Bronchial epithelial cell (primary cell): ENCODE measurements around the gene TAF12. TPM values are rescaled to one million over a fixed set of nuclear protein-coding genes. Genes with fewer than 3 reads are reported as not detected.
"Not testable (repeated sequence)": the region's sequence is repeated elsewhere in the genome, so short reads cannot be mapped to it uniquely, and the experiment has no call there.

Source experiments
- DNase-seq: peaks from one replicate; pipeline ENCODE4 v3.0.0-alpha.2; 2010; ENCODE audit warnings: low read depth
- FAIRE-seq: peaks from 2 replicates; lab custom pipeline; 2011; peaks lifted over from hg19 to GRCh38; lab: Jason Lieb, UNC
- H3K27me3 ChIP-seq: 2 replicates; pipeline ENCODE4 v1.5.1; 2011; ENCODE audit warnings: low read length; ENCODE audit not compliant: control insufficient read depth, insufficient read depth
- H3K36me3 ChIP-seq: 2 replicates; pipeline ENCODE4 v1.5.1; 2011; ENCODE audit warnings: low read length; ENCODE audit not compliant: control insufficient read depth, insufficient read depth
- H3K4me3 ChIP-seq: 2 replicates; pipeline ENCODE4 v1.5.1; 2011; ENCODE audit warnings: mild to moderate bottlenecking, low read depth, low read length, control low read depth
- total RNA-seq: library from RNA; depleted of rRNA; stranded (reverse); fragments of >200 nt; gene quantifications from 2 replicates; pipeline ENCODE4 v1.2.1, GENCODE V29; 2014
- TF ChIP-seq, protein P1 (sequence below): IDR thresholded peaks from 2 replicates; pipeline ENCODE4 v1.5.1; 2011; ENCODE audit warnings: mild to moderate bottlenecking, moderate library complexity, low read length, control low read depth, inconsistent platforms; ENCODE audit not compliant: insufficient read depth, severe bottlenecking

TAF12 gene
- total RNA-seq, 1 donor from 2014 or later: 55.8 TPM

DNA sequence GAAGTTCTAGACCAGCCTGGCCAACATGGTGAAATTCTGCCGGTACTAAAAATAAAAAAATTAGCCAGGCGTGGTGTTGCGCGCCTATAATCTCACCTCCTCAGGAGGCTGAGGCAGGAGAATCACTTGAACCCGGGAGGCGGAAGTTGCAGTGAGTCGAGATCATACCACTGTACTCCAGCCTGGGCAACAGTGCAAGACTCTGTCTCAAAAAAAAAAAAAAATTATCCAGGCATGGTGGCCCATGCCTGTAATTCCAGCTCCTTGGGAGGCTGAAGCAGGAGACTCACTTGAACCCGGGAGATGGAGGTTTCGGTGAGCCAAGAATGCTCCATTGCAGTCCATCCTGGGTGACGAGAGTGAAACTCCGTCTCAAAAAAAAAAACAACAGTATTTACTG, 69.3 kb downstream of the TAF12 start:
- FAIRE-seq: no peak
- no peak for DNase-seq
- H3K36me3 ChIP-seq: peaks cover 13% of the 10 kb centered on the region
- TF ChIP-seq, protein P1, sequence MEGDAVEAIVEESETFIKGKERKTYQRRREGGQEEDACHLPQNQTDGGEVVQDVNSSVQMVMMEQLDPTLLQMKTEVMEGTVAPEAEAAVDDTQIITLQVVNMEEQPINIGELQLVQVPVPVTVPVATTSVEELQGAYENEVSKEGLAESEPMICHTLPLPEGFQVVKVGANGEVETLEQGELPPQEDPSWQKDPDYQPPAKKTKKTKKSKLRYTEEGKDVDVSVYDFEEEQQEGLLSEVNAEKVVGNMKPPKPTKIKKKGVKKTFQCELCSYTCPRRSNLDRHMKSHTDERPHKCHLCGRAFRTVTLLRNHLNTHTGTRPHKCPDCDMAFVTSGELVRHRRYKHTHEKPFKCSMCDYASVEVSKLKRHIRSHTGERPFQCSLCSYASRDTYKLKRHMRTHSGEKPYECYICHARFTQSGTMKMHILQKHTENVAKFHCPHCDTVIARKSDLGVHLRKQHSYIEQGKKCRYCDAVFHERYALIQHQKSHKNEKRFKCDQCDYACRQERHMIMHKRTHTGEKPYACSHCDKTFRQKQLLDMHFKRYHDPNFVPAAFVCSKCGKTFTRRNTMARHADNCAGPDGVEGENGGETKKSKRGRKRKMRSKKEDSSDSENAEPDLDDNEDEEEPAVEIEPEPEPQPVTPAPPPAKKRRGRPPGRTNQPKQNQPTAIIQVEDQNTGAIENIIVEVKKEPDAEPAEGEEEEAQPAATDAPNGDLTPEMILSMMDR: no peak
- H3K27me3 ChIP-seq: no peaks in the 10 kb centered on the region
- H3K4me3 ChIP-seq: no peak overlapping the region

DNA sequence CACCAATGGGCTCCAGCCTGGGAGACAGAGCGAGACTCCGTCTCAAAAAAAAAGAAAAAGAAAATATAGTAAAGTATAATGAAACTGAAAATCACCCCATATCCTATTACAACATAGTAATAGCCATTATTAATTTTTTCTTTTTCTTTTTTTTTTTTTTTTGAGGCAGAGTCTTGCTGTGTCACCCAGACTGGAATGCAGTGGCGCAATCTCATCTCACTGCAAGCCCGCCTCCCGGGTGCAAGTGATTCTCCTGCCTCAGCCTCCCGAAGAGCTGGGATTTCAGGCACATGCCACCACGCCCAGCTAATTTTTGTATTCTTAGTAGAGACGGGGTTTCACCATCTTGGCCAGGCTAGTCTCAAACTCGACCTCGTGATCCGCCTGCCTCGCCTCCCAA, 70.0 kb downstream of the TAF12 start:
- peaks cover 12% of the 10 kb centered on the region for H3K36me3 ChIP-seq
- not testable (repeated sequence) for H3K4me3 ChIP-seq, H3K27me3 ChIP-seq, FAIRE-seq
- DNase-seq: peak; percentile 62

DNA sequence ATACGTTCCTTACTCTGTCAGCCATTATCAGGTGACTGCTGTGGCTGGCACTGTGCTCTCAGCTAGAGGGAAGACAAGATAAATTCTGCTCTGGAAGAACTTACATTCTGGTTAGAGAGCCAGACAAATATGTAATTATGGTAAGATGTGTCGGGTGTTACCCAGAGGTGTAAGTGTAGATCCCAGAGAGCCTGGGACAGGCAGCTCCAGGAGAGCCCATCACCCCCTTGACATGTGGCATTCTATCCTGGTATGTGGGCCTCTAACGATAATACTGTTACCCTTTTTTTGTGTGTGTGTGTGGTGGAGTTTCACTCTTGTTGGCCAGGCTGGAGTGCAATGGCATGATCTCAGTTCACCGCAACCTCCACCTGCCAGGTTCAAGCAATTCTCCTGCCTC, 71.0 kb downstream of the TAF12 start:
- TF ChIP-seq, protein P1: no peak
- no peak for FAIRE-seq

DNA sequence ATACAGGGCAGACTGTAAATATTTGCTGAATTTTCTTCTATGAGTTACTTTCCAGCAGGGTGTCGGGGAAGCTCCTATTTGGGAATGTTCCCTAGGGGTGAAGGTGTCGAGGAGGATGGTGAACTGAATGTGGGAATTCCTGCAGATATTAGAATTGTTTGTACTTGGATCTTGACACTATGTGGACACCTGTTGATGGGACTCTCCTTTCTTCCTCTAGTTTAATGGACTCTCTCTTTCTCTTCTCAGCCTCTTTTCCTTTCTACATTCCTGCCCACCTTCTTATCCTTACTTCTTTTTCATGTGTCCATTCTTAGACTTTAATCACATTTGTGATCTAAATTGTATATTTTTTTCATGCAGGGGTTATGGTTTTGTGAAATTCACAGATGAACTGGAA, 75.9 kb downstream of the TAF12 start:
- FAIRE-seq (no peak), DNase-seq (no peak)
- Histone ChIP-seq H3K27me3 (no peaks in the 10 kb centered on the region), H3K36me3 (peaks cover 15% of the 10 kb centered on the region), H3K4me3 (no peak overlapping the region)
- TF ChIP-seq, protein P1: no peak

More for the DNA sequence above, 71.0 kb downstream of the TAF12 start:
- H3K4me3 ChIP-seq: no peak overlapping the region
- H3K27me3 ChIP-seq: no peaks in the 10 kb centered on the region
- peaks cover 12% of the 10 kb centered on the region for H3K36me3 ChIP-seq
- DNase-seq: no peak

DNA sequence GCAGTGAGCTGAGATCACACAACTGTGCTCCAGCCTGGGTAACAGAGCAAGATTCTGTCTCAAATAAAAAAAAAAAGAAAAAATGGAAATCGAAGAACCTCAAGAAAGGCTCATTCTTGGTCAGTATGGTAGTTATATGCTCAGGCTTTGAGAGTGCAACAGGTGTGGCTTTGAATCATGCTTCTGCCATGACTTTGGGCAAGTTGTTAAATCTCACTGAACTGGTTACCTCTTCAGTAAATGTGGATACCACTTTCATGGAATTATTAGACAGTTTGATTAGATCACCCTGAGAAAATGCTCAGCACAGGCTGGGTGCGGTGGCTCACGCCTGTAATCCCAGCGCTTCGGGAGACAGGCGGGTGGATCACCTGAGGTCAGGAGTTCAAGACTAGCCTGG, 77.1 kb downstream of the TAF12 start:
- H3K4me3 ChIP-seq: no peak overlapping the region
- DNase-seq: no peak
- H3K27me3 ChIP-seq: no peaks in the 10 kb centered on the region
- peaks cover 11% of the 10 kb centered on the region for H3K36me3 ChIP-seq
- no peak for FAIRE-seq
- TF ChIP-seq, protein P1: no peak

DNA sequence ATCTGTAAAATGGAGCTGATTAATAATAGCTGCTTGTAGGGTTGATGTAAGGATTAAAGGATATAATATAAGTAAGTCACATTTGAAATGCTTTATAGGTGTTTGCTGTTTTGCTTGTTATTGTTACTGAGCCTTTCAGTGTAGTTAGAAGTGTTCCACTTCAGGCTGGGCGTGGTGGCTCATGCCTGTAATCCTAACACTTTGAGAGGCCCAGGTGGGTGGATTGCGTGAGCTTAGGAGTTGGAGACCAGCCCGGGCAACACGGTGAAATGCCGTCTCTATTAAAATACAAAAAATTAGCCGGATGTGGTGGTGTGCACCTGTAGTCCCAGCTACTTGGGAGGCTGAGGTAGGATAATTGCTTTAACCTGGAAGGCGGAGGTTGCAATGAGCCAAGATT, 77.8 kb downstream of the TAF12 start:
- FAIRE-seq: no peak
- no peak overlapping the region for H3K4me3 ChIP-seq
- TF ChIP-seq, protein P1: no peak
- H3K36me3 ChIP-seq: peaks cover 11% of the 10 kb centered on the region
- DNase-seq: no peak
- H3K27me3 ChIP-seq: no peaks in the 10 kb centered on the region
